GM13976 (cell line): ENCODE results near the gene ASCL2.

Source experiments
- DNase-seq: peaks from one replicate; pipeline ENCODE4 v3.0.0; 2012; ENCODE audit warnings: low spot score
- in situ Hi-C: fragments of 300-500 bp; cut with MboI; formaldehyde crosslinking; loops from one replicate; pipeline ENCODE4 v1.12.0; 2022; ENCODE audit warnings: low sequenced_read_pairs, mixed read lengths, inconsistent platforms; ENCODE audit not compliant: unreplicated experiment
- TF ChIP-seq, protein P1 (sequence below): IDR thresholded peaks from 2 replicates; pipeline ENCODE4 v1.5.1; 2012; ENCODE audit warnings: borderline replicate concordance, mild to moderate bottlenecking; ENCODE audit not compliant: insufficient read depth; ENCODE audit errors: extremely low read depth, missing control alignments, control extremely low read depth

The ASCL2 gene, protein sequence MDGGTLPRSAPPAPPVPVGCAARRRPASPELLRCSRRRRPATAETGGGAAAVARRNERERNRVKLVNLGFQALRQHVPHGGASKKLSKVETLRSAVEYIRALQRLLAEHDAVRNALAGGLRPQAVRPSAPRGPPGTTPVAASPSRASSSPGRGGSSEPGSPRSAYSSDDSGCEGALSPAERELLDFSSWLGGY

DNA sequence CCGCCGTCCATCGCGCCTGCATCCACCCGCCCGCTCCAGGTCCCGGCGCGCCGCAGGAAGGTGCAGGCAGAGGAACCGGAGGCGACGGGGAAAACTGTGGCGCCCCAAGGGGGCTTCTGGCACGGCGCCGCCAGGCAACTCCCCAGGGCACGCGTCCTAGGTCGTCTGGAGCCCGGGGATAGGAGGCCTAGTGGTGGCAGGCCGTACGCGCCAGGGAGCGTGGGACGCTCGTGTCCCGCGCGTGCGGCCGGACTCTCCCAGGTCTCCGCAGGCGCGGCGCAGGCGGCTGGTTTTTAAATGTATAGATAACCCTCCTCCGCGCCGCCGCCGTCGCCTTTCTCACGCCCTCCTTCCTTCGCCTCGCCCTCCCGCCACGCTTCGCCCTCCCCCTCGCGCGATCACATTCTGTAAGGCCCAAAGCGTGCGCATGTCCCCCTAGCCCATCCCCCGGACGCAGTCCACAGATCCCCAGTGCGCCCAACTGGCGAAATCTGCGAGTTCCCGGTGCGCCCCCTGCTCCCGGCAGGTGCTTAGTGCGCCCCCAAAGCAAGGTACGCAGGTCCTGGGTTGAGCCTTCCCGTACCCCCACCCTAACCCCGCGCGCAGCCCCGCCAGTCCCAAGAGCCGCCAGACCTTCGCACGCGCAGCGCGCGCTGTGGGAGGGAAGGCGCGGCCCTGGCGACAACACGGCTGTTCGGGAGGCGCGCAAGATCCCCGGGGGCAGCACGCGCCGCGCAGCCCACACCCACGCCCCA lies at the start of gene ASCL2:
Gene ASCL2, minus strand, starts transcription at position 267 of the 755 bp plus-strand sequence. Its CDS starts 256 bp downstream, at position 11.
- peak; percentile 35 for DNase-seq
- TF ChIP-seq, protein P1, sequence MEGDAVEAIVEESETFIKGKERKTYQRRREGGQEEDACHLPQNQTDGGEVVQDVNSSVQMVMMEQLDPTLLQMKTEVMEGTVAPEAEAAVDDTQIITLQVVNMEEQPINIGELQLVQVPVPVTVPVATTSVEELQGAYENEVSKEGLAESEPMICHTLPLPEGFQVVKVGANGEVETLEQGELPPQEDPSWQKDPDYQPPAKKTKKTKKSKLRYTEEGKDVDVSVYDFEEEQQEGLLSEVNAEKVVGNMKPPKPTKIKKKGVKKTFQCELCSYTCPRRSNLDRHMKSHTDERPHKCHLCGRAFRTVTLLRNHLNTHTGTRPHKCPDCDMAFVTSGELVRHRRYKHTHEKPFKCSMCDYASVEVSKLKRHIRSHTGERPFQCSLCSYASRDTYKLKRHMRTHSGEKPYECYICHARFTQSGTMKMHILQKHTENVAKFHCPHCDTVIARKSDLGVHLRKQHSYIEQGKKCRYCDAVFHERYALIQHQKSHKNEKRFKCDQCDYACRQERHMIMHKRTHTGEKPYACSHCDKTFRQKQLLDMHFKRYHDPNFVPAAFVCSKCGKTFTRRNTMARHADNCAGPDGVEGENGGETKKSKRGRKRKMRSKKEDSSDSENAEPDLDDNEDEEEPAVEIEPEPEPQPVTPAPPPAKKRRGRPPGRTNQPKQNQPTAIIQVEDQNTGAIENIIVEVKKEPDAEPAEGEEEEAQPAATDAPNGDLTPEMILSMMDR, result no peak
- in situ Hi-C loops, result no loop called here

DNA sequence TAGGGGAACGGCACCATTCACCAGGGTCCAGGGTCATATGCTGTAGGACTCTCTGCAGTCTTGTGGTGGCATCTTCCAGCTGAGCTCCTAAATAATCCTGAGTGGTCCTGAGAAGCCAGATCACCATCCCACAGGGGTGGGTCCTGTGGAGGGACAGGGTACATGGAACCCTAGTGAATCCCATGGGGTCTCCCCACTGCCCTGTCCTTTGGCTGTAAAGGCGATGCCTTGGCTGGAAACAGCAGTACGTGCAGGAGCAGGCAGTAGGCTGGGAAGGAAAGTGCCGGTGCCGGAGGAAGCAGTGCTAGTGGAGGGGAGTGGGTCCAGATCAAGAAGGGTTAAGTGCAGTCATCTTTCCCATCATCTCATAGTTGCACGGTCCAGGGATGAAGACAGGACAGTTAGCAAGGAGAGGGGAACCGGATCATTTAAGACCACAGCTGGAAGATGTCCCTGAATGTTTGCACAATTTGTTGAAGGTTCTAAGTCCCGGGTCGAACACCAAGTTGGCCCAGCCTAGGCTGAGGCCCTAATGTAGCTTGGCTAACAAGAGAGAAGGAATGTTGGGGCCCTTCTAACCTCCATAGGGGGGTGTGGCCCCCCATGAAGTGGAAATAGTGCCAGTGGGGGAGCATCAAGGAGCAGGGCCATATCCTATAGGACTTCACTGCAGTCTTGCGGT lies 49.5 kb upstream of the ASCL2 start:
- DNase-seq, result no peak
- in situ Hi-C loops, result loop anchor here (10.0 kb wide), 1 partner anchor 95 kb away; no protein-coding TSS in a partner anchor
- TF ChIP-seq, protein P1, result no peak

DNA sequence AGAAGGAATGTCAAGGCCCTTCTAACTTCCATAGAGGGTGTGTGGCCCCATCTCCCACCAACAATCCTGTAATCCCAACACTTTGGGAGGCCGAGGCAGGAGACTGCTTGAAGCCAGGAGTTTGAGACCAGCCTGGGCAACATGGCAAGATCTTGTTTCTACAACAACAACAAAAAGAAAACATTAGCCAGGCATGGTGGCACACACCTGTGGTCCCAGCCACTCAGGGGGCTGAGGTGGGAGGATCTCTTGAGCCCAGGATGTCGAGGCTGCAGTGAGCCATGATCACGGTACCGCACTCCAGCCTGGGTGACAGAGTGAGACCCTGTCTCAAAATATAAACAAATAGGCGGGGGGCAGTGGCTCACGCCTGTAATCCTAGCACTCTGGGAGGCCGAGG lies 48.3 kb upstream of the ASCL2 start:
- no peak for DNase-seq
- in situ Hi-C loops, result loop anchor here (10.0 kb wide), 1 partner anchor 96 kb away; no protein-coding TSS in a partner anchor
- TF ChIP-seq, protein P1, result no peak

DNA sequence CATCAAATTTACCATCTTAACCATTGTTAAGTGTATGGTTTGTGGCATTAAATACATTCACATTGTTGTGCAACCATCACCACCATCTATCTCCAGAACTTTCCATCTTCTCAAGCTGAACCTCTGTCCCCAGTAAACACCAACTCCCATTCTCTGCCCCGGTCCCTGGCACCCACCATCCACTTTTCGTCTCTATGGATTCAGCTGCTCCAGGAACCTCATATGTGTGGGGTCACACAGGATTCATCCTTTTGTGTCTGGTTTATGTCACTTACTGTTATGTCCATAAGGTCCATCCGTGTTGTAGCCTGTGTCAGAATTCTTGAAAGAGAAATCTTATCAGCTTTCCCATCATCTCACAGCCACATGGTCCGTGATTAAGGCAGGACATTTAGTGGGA lies 47.7 kb upstream of the ASCL2 start:
- TF ChIP-seq, protein P1, result no peak
- DNase-seq, result no peak
- in situ Hi-C loops, result loop anchor here (10.0 kb wide), 1 partner anchor 97 kb away; no protein-coding TSS in a partner anchor

DNA sequence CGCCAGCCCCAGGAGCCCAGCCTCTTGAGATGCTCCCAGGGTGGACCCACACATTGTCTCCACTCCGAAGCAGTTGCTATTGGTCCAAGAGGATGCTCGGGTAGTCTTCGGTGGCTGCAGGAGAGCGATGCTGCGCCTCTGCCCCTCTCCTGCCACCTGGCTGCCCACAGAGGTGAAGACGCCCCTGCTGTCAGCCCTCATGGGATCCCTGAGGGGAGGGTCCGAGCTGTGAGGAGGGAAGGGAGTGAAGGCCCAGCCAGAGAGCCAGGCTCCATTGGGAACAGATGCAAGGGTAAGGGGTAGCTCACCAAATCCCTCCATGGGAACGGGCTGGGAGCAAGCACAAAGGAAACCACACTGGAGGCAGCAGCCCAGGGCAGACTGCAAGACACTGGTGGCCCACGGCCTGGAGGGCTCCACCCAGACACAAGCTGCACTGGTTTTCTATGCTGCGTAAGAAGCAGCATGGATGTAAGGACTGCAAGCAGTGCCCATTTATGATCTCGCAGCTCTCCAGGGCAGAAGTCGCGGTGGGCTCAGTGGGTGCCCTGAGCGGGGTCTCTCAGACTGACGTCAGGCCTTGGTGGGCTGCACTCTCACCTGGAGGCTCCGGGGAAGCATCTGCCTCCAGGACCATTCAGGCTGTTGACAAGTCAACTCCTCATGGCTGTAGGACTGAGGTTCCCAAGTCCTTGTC lies 47.1 kb upstream of the ASCL2 start:
- TF ChIP-seq, protein P1, result no peak
- in situ Hi-C loops, result loop anchor here (10.0 kb wide), 1 partner anchor 97 kb away; no protein-coding TSS in a partner anchor
- DNase-seq, result no peak

DNA sequence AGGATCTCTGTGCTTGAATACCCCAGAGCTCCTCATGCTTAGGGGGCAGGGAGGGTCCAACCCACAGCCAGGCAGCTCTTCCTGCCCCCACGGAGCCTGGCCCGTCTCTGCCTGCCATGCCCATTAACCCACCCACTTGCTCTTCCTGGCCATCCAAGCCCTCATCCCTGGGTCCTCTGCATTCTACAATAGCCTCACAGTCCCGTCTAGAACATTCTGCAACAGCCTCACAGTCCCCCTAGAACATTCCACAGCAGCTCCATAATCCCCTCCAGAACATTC lies 46.5 kb upstream of the ASCL2 start:
- TF ChIP-seq, protein P1, result no peak
- DNase-seq, result no peak
- in situ Hi-C loops, result loop anchor here (10.0 kb wide), 1 partner anchor 98 kb away; no protein-coding TSS in a partner anchor
